ENCODE measurements around the gene SLC25A34. TPM values are rescaled to one million over a fixed set of nuclear protein-coding genes. Genes with fewer than 3 reads are reported as not detected.
"Not testable (repeated sequence)": the region's sequence is repeated elsewhere in the genome, so short reads cannot be mapped to it uniquely, and the experiment has no call there.

Gene SLC25A34
- total and polyA plus RNA-seq, 10 of the 15 experiments (the other 5 are each of a cell fraction or from before 2014, with no cell fraction given) = 0.02 to 1.6 (median 0.39) TPM

DNA sequence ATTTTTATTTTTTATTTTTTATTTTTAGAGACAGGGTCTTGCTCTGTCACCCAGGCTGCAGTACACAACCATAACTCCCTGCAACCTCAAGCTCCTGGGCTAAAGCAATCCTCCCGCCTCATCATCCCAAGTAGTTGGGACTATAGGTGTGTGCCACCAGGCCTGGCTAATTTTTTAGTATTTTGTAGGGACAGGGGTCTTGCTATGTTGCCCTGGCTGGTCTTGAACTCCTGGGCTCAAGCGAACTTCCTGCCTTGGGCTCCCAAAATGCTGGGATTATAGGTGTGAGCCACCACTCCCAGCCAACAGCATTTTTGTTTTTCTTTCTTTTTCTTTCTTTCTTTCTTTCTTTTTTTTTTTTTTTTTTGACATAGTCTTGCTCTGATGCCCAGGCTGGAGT is 37.9 kb upstream of the SLC25A34 start (continued):
- TF ChIP-seq, protein P1, sequence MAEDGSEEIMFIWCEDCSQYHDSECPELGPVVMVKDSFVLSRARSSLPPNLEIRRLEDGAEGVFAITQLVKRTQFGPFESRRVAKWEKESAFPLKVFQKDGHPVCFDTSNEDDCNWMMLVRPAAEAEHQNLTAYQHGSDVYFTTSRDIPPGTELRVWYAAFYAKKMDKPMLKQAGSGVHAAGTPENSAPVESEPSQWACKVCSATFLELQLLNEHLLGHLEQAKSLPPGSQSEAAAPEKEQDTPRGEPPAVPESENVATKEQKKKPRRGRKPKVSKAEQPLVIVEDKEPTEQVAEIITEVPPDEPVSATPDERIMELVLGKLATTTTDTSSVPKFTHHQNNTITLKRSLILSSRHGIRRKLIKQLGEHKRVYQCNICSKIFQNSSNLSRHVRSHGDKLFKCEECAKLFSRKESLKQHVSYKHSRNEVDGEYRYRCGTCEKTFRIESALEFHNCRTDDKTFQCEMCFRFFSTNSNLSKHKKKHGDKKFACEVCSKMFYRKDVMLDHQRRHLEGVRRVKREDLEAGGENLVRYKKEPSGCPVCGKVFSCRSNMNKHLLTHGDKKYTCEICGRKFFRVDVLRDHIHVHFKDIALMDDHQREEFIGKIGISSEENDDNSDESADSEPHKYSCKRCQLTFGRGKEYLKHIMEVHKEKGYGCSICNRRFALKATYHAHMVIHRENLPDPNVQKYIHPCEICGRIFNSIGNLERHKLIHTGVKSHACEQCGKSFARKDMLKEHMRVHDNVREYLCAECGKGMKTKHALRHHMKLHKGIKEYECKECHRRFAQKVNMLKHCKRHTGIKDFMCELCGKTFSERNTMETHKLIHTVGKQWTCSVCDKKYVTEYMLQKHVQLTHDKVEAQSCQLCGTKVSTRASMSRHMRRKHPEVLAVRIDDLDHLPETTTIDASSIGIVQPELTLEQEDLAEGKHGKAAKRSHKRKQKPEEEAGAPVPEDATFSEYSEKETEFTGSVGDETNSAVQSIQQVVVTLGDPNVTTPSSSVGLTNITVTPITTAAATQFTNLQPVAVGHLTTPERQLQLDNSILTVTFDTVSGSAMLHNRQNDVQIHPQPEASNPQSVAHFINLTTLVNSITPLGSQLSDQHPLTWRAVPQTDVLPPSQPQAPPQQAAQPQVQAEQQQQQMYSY (CRISPR knock-in tag; IDR thresholded peaks at IDR 0.05) = no peak

DNA sequence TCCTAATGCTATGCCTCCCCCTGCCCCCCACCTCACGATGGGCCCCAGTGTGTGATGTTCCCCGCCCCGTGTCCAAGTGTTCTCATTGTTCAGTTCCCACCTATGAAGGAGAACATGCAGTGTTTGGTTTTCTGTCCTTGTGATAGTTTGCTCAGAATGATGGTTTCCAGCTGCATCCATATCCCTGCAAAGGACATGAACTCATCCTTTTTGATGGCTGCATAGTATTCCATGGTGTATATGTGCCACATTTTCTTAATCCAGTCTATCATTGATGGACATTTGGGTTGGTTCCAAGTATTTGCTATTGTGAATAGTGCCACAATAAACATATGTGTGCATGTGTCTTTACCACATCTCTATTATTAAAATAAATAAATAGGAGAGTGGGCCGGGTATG is 36.7 kb upstream of the SLC25A34 start:
- peaks cover 33% of the 10 kb centered on the region for H3K79me2 ChIP-seq (ENCODE audit: control insufficient read depth, insufficient read depth, low read length)
- SMC1A ChIA-PET (ENCODE audit: uncharacterized antibody, unreplicated experiment) = not testable (repeated sequence)

More for the DNA sequence above, 36.7 kb upstream of the SLC25A34 start:
- BruUV-seq (replicated peaks); FAIRE-seq; H3K9me3 ChIP-seq (replicated peaks; ENCODE audit: control insufficient read depth, insufficient read depth, low read length); H3K36me3 ChIP-seq (ENCODE audit: control insufficient read depth in 2 of 2, insufficient read depth in 2 of 2, low read length in 1 of 2); H3K9ac ChIP-seq (ENCODE audit: control insufficient read depth, insufficient read depth, low read length); ATAC-seq; RAD21 ChIA-PET (ENCODE audit: unreplicated experiment); H3K4me2 ChIP-seq (ENCODE audit: control insufficient read depth, insufficient read depth); H3K4me3 ChIP-seq; H2AFZ ChIP-seq (ENCODE audit: control insufficient read depth, low read depth, low read length); H3K27ac ChIP-seq (ENCODE audit: control insufficient read depth, insufficient read depth); H3K27me3 ChIP-seq (replicated peaks in 1 of 2; ENCODE audit: control insufficient read depth in 2 of 2, insufficient read depth in 2 of 2, low read length in 1 of 2); POLR2A ChIA-PET; in situ Hi-C loops (cut with MboI); CTCF ChIA-PET; DNase-seq (ENCODE audit: low read depth, low spot score); H4K20me1 ChIP-seq (ENCODE audit: control insufficient read depth, insufficient read depth): not testable (repeated sequence)
- WGBS (ENCODE audit: insufficient coverage, insufficient replicate concordance, low lambda C conversion rate, missing lambda C conversion rate) = 90% methylated on average over 4 of the region's 4 CpGs
- intact Hi-C loops (cut with micrococcal nuclease; ENCODE audit: unreplicated experiment) = loop anchor here (5.0 kb wide), 1 partner anchor 82 kb away; the partner anchor contains the start of gene DDI2
- peaks cover 14% of the 10 kb centered on the region for H3K4me1 ChIP-seq (ENCODE audit: control insufficient read depth, insufficient read depth, low read length)

All from GM12878 (cell line).